ENCODE measurements around the gene ACOT11.

ACOT11 gene

DNA sequence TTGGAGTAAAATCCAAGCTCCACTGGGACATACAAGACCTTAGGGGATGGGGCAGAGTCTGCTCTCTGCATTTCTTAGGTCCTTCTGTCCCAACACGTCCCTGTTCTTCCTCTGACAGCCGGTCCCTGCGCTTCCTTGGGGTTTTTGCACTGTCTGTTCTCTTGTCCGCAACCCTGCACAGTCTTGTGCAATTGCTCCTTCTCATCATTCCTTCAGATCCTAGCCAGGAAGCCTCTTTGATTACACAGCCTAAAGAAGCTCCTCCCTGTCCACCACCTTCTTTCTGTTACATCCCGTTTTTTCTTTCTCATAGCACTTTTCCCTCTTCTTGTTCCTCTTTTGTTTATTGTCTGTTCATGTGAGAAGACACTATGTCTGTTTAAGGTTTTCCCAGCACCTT, 19.9 kb downstream of the ACOT11 start:
- H3K36me3 ChIP-seq (ENCODE audit: insufficient read depth, low read length) = no peaks in the 10 kb centered on the region
- H3K27ac ChIP-seq (ENCODE audit: low read depth, low read length) = no peak overlapping the region
- H3K27me3 ChIP-seq (ENCODE audit: insufficient read depth, low read length) = no peaks in the 10 kb centered on the region
- H3K4me3 ChIP-seq (ENCODE audit: low read length) = no peak overlapping the region
- 0 out of 2 replicates have a peak, but pooled peaks cover 2% of the 10 kb centered on the region for H3K9me3 ChIP-seq (ENCODE audit: insufficient read depth, low read depth, low read length)
- peaks cover 36% of the 10 kb centered on the region for H3K4me1 ChIP-seq (ENCODE audit: insufficient read depth, low read length)
- WGBS = 74% methylated on average over 5 of the region's 5 CpGs
- no peak overlapping the region for H3K9ac ChIP-seq (ENCODE audit: low read depth, low read length)

DNA sequence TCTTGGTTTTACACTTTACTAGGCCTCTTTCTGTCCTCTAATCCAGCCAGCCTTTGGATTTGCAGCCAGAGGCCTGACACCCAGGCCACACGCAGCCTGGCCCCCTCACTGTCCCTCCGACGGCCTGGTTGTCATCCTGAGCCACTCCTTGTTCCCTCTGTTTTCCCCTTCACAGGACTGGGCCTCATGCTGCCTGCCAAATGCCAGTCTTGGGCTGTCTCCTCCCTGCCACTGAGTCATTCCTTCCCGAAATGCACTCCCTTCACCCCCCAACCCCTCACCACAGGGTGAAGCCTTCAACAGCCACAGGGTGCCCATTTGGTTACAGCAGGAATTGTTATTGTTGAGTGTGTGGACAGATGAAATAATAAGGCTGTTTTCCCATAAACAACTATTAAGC, 21.3 kb downstream of the ACOT11 start:
- peaks cover 32% of the 10 kb centered on the region for H3K4me1 ChIP-seq (ENCODE audit: insufficient read depth, low read length)
- no peaks in the 10 kb centered on the region for H3K36me3 ChIP-seq (ENCODE audit: insufficient read depth, low read length)
- peak overlapping the region; percentile 62; the same call in 1 of the 2 replicates for H3K27ac ChIP-seq (ENCODE audit: low read depth, low read length)
- no peaks in the 10 kb centered on the region for H3K27me3 ChIP-seq (ENCODE audit: insufficient read depth, low read length)
- H3K9me3 ChIP-seq (ENCODE audit: insufficient read depth, low read depth, low read length) = no peaks in the 10 kb centered on the region
- WGBS = 49% methylated on average over 4 of the region's 4 CpGs
- H3K9ac ChIP-seq (ENCODE audit: low read depth, low read length) = no peak overlapping the region
- no peak overlapping the region for H3K4me3 ChIP-seq (ENCODE audit: low read length)

DNA sequence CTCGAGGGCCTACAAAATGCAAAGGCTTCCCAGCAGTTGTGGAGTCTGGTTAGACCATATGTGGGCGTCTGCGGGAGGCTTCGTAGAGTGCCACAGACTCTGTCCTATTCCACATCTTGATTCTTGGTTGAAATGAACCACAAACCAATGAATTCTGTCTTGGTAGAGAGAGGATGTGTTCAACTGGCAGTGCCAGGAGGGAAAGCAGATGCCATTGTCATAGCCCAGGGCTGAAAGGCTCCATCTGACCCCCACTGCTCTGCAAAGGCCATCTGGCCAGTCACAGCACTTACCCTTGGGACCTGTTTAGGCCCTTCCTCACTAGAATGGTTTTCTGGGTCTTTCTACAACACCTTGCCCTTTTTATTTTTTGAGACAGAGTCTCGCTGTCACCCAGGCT, 22.1 kb downstream of the ACOT11 start:
- Histone ChIP-seq H3K36me3 (ENCODE audit: insufficient read depth, low read length) (no peaks in the 10 kb centered on the region), H3K4me3 (ENCODE audit: low read length) (no peak overlapping the region), H3K9me3 (ENCODE audit: insufficient read depth, low read depth, low read length) (no peaks in the 10 kb centered on the region), H3K9ac (ENCODE audit: low read depth, low read length) (no peak overlapping the region), H3K4me1 (ENCODE audit: insufficient read depth, low read length) (peaks cover 29% of the 10 kb centered on the region), H3K27ac (ENCODE audit: low read depth, low read length) (0 out of 2 replicates have a peak overlapping the region, but pooled peaks have one; percentile 18), H3K27me3 (ENCODE audit: insufficient read depth, low read length) (no peaks in the 10 kb centered on the region)
- WGBS = 77% methylated on average over 5 of the region's 5 CpGs

DNA sequence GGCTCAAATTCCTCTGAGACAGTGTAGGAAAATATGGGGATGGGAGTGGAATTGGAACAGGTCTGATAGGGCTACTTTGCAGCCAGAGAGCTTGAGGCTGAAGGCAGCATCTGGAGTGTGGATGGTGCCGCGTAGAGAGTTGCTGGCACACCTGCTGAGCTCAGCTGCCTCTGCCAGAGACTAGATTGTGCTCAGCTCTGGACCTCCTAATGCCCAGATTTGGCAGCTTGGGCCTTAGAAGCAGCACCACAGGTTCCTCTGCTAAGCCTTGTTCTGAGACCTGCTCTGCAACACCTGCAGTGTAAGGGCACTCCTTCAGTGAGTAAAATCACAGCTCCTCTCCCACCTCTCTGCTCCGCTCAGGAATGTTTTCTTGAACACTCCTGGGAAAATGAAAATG, 23.3 kb downstream of the ACOT11 start:
- Histone ChIP-seq H3K4me1 (ENCODE audit: insufficient read depth, low read length) (peaks cover 35% of the 10 kb centered on the region), H3K27ac (ENCODE audit: low read depth, low read length) (no peak overlapping the region), H3K9me3 (ENCODE audit: insufficient read depth, low read depth, low read length) (no peaks in the 10 kb centered on the region), H3K4me3 (ENCODE audit: low read length) (no peak overlapping the region), H3K27me3 (ENCODE audit: insufficient read depth, low read length) (no peaks in the 10 kb centered on the region), H3K36me3 (ENCODE audit: insufficient read depth, low read length) (no peaks in the 10 kb centered on the region), H3K9ac (ENCODE audit: low read depth, low read length) (no peak overlapping the region)
- WGBS = 84% methylated on average over 3 of the region's 3 CpGs

DNA sequence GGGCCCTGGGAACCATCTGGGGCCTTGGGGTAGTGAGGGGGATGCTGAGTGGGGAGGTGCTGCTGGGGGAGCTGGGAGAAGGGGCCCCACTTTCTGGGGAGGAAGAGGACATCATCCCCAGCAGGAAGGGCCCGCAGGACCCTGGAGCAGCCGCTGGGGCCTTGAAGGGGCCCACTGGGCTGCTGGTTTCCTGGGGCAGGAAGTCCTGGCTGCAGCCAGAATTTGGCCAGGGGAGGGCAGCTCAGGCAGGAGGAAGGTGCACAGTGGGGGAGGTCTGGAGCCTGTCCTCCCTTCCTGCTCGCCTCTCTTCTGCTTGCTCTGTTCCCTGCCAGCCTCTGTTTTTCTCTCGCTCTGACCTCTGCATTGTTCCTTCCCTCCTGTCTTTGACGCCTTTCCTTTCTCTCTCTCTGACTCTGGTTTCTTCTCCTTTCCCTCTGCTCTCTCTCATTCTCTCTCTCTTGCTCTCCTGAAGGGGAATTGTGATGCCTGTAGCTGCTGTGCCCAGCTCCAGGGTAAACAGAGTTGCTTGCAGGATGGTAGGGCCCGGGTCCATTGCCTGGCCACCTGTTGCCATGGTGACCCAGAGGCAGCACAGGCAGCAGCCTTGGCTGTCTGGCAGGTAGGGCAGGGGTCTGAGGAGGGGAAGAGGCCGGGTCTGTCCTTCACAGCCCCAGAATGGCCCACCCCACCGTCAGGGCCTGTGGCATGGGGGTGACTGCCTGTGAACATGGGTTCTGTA, 23.9 kb downstream of the ACOT11 start:
- Histone ChIP-seq H3K27me3 (ENCODE audit: insufficient read depth, low read length) (no peaks in the 10 kb centered on the region), H3K9me3 (ENCODE audit: insufficient read depth, low read depth, low read length) (no peaks in the 10 kb centered on the region), H3K36me3 (ENCODE audit: insufficient read depth, low read length) (no peaks in the 10 kb centered on the region), H3K27ac (ENCODE audit: low read depth, low read length) (no peak overlapping the region), H3K4me3 (ENCODE audit: low read length) (no peak overlapping the region), H3K4me1 (ENCODE audit: insufficient read depth, low read length) (peaks cover 35% of the 10 kb centered on the region), H3K9ac (ENCODE audit: low read depth, low read length) (0 out of 2 replicates have a peak overlapping the region, but pooled peaks have one; percentile 4)
- WGBS = 48% methylated on average over 8 of the region's 8 CpGs

DNA sequence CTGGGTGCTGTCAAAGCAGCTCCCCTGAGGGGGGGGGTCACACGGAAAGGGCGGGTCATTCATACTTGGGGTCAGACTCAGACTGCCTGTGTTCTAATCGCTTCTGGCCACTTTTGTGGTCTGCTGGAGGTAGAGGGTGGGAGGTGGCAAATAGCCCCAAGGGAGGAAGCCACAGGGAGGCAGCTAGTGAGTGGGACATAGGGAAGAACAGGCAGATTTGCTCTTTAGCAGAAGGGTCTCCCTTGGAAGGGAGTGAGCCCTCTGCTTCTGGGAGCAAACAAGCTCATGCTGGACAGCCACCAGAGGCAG, 24.5 kb downstream of the ACOT11 start:
- H3K4me1 ChIP-seq (ENCODE audit: insufficient read depth, low read length) = peaks cover 35% of the 10 kb centered on the region
- no peaks in the 10 kb centered on the region for H3K9me3 ChIP-seq (ENCODE audit: insufficient read depth, low read depth, low read length)
- H3K4me3 ChIP-seq (ENCODE audit: low read length) = no peak overlapping the region
- H3K9ac ChIP-seq (ENCODE audit: low read depth, low read length) = no peak overlapping the region
- WGBS = 83% methylated on average over 3 of the region's 3 CpGs
- H3K36me3 ChIP-seq (ENCODE audit: insufficient read depth, low read length) = no peaks in the 10 kb centered on the region
- H3K27me3 ChIP-seq (ENCODE audit: insufficient read depth, low read length) = no peaks in the 10 kb centered on the region
- H3K27ac ChIP-seq (ENCODE audit: low read depth, low read length) = no peak overlapping the region

DNA sequence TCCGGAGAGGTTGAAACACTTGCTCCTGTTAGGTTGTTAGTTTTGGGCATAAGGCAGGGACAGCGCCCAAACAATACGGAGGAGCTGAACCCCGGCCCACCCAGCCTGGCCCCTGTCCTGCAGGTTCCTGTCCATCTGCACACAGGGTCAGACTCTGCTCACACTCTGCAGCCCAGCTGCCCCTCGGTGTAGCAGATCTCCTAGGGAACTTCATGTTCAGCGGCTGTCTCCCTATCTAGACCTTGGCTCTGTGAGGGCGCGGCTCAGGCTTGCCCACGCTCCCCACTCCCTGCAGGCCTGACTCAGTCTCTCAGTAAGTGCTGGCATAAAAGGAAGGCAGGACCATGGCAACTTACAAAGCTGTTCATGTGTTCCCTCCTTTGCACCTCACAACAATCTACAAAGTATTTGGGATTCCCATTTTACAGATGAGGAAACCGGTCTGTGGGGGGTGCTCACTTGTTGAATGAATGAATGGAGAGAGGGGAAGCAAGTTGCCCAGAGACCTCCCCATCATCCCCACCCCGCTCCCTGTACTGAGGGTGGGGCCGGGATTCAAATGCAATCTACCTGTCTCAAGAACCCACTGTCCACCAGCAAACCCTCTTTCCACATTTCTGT, 26.2 kb downstream of the ACOT11 start:
- H3K4me3 ChIP-seq (ENCODE audit: low read length) = no peak overlapping the region
- H3K36me3 ChIP-seq (ENCODE audit: insufficient read depth, low read length) = no peaks in the 10 kb centered on the region
- H3K9ac ChIP-seq (ENCODE audit: low read depth, low read length) = no peak overlapping the region
- H3K27ac ChIP-seq (ENCODE audit: low read depth, low read length) = no peak overlapping the region
- H3K27me3 ChIP-seq (ENCODE audit: insufficient read depth, low read length) = no peaks in the 10 kb centered on the region
- 88% methylated on average over 11 of the region's 12 CpGs for WGBS
- H3K9me3 ChIP-seq (ENCODE audit: insufficient read depth, low read depth, low read length) = no peaks in the 10 kb centered on the region
- peaks cover 41% of the 10 kb centered on the region for H3K4me1 ChIP-seq (ENCODE audit: insufficient read depth, low read length)

DNA sequence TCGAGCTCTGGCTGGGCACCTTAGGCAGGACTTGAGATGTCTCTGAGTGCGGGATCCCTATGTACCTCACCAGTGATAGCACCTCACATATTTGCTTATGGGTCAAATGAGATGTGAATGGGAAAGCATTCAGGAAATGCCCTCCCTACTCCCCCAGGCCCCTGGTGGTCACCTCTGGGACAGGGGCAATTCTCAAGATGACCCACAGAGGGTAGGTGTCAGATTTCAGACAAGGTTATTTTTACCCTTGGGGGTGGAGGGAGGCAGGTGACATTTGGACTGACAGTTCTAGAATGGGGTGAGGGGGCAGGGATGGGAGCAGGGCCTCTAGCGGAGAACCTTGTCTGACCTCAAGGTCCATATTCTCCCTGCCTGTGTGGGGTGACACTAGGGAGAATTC, 27.1 kb downstream of the ACOT11 start:
- Histone ChIP-seq H3K27ac (ENCODE audit: low read depth, low read length) (no peak overlapping the region), H3K4me3 (ENCODE audit: low read length) (no peak overlapping the region), H3K4me1 (ENCODE audit: insufficient read depth, low read length) (peaks cover 38% of the 10 kb centered on the region), H3K9ac (ENCODE audit: low read depth, low read length) (no peak overlapping the region), H3K36me3 (ENCODE audit: insufficient read depth, low read length) (no peaks in the 10 kb centered on the region), H3K9me3 (ENCODE audit: insufficient read depth, low read depth, low read length) (no peaks in the 10 kb centered on the region), H3K27me3 (ENCODE audit: insufficient read depth, low read length) (no peaks in the 10 kb centered on the region)
- WGBS = 85% methylated on average over 3 of the region's 3 CpGs

DNA sequence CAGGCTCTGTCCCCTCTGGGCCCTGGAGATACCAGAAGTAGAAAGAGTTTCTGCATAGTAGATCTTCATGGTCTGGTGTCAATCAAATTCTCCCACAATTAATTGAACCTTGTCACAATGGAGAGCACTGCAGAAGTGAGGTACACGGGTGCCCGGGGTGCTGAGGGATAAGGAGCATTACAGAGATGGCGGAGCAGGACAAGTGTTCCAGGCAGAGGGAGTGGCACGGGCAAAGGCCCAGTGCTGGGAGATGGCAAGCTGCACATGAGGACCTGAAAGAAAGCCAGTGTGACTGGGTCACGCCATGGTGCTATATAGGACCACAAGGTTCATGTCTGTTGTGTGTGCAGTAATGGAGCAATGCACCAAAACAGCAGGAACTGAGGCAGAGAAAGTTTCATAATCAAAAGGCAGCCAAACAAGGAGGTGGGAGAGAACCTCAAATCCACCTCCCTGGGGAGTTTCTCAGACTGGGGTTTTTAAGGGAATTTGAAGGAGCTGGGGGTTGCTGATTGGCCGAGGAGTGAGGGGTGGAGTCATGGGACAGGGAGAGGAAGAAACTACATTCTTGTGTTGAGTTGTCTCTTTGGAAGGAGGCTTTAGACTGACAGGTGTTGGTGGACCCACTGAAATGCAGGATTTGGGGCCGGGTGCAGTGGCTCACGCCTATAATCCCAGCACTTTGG, 27.7 kb downstream of the ACOT11 start:
- Histone ChIP-seq H3K4me1 (ENCODE audit: insufficient read depth, low read length) (peaks cover 35% of the 10 kb centered on the region), H3K4me3 (ENCODE audit: low read length) (no peak overlapping the region), H3K27me3 (ENCODE audit: insufficient read depth, low read length) (no peaks in the 10 kb centered on the region), H3K36me3 (ENCODE audit: insufficient read depth, low read length) (no peaks in the 10 kb centered on the region), H3K9ac (ENCODE audit: low read depth, low read length) (no peak overlapping the region), H3K27ac (ENCODE audit: low read depth, low read length) (no peak overlapping the region), H3K9me3 (ENCODE audit: insufficient read depth, low read depth, low read length) (no peaks in the 10 kb centered on the region)
- WGBS = 89% methylated on average over 8 of the region's 8 CpGs

DNA sequence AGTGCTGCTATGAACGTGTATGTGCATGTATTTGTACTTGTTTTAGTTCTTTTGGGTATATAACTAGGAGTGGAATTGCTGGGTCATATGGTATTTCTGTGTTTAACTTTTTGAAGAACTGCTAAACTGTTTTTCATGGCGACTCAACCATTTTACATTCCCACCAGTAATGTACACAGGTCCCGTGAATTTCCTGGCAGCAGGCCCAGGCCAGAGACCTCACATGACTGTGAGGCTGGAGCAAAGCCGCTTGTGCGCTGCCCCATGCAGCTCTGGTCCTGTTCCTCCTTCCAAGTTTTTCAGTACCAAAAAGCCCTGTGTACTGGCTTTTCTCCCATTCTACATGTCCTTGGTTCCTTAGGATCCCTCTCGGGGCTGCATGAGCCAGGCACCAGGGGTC, 29.6 kb downstream of the ACOT11 start:
- peaks cover 21% of the 10 kb centered on the region for H3K4me1 ChIP-seq (ENCODE audit: insufficient read depth, low read length)
- H3K36me3 ChIP-seq (ENCODE audit: insufficient read depth, low read length) = no peaks in the 10 kb centered on the region
- no peaks in the 10 kb centered on the region for H3K9me3 ChIP-seq (ENCODE audit: insufficient read depth, low read depth, low read length)
- H3K27ac ChIP-seq (ENCODE audit: low read depth, low read length) = no peak overlapping the region
- H3K27me3 ChIP-seq (ENCODE audit: insufficient read depth, low read length) = no peaks in the 10 kb centered on the region
- H3K9ac ChIP-seq (ENCODE audit: low read depth, low read length) = no peak overlapping the region
- 88% methylated on average over 6 of the region's 6 CpGs for WGBS
- no peak overlapping the region for H3K4me3 ChIP-seq (ENCODE audit: low read length)

DNA sequence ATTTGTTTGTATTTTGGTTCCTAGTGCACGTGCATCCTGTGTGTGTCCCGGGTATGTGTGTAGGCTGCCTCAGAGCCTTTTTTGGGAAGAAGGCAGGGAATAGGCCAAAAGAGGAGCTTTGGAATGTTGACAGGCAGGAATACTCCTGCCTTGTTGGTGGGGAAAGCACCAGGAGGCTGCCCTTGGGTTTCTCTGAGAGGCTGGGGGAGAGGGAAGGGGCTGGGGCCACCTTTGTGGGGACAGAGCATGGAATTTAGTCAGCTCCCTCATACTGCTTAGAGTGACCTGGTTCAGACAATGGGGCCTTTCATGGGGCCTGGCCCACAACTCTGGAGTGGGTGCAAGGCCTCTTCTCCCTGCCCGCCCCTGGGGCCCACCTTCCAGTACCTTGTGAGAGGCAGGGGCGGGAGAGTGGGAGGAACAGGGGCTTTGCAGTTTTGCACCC, 31.3 kb downstream of the ACOT11 start:
- 74% methylated on average over 4 of the region's 4 CpGs for WGBS
- Histone ChIP-seq H3K27me3 (ENCODE audit: insufficient read depth, low read length) (no peaks in the 10 kb centered on the region), H3K4me3 (ENCODE audit: low read length) (no peak overlapping the region), H3K4me1 (ENCODE audit: insufficient read depth, low read length) (peaks cover 30% of the 10 kb centered on the region), H3K27ac (ENCODE audit: low read depth, low read length) (peak overlapping the region; percentile 50), H3K9ac (ENCODE audit: low read depth, low read length) (peak overlapping the region; percentile 36; the same call in 1 of the 2 replicates), H3K9me3 (ENCODE audit: insufficient read depth, low read depth, low read length) (no peaks in the 10 kb centered on the region), H3K36me3 (ENCODE audit: insufficient read depth, low read length) (no peaks in the 10 kb centered on the region)

Measured in HUES64 (cell line).